DOHH2 (cell line): ENCODE data around the gene PDE7B.

Experiments used
- H3F3A ChIP-seq: fragments of 200-600 bp; sonication (generic), shearing (Covaris generic); 2 replicates; pipeline ENCODE4 v1.6.0; 2016; ENCODE audit warnings: antibody characterized with exemption, mild to moderate bottlenecking; ENCODE audit not compliant: control insufficient read depth, insufficient read depth
- H3K27ac ChIP-seq: fragments of 200-600 bp; sonication (generic); 2 replicates; pipeline ENCODE4 v1.5.1; 2014; ENCODE audit warnings: low read depth, mild to moderate bottlenecking, low read length, moderate library complexity
- H3K27me3 ChIP-seq: fragments of 200-600 bp; sonication (generic); 2 replicates; pipeline ENCODE4 v1.6.1; 2014; ENCODE audit warnings: mild to moderate bottlenecking, low read length, mixed read lengths; ENCODE audit not compliant: control insufficient read depth
- H3K36me3 ChIP-seq: fragments of 200-600 bp; sonication (generic); 2 replicates; pipeline ENCODE4 v1.6.1; 2014; ENCODE audit warnings: mild to moderate bottlenecking, low read length, moderate library complexity, mixed read lengths; ENCODE audit not compliant: control insufficient read depth
- H3K4me1 ChIP-seq: fragments of 200-600 bp; sonication (generic); 2 replicates; pipeline ENCODE4 v1.6.1; 2014; ENCODE audit warnings: mild to moderate bottlenecking, low read length, mixed read lengths; ENCODE audit not compliant: control insufficient read depth
- H3K4me2 ChIP-seq: fragments of 200-600 bp; sonication (generic); 2 replicates; pipeline ENCODE4 v1.6.0; 2014; ENCODE audit warnings: mild to moderate bottlenecking, low read length, moderate library complexity
- H3K4me3 ChIP-seq: fragments of 200-600 bp; sonication (generic); 2 replicates; pipeline ENCODE4 v1.5.1; 2014; ENCODE audit warnings: mild to moderate bottlenecking, low read length, mixed read lengths
- H3K79me2 ChIP-seq: fragments of 200-600 bp; sonication (generic); 2 replicates; pipeline ENCODE4 v1.6.1; 2014; ENCODE audit warnings: mild to moderate bottlenecking, low read length, mixed read lengths; ENCODE audit not compliant: control insufficient read depth
- H3K9me2 ChIP-seq: fragments of 200-600 bp; sonication (generic); replicated peaks from 2 replicates; pipeline ENCODE4 v1.6.1; 2014; ENCODE audit warnings: mild to moderate bottlenecking, low read length, mixed read lengths; ENCODE audit not compliant: control insufficient read depth
- H3K9me3 ChIP-seq: fragments of 200-600 bp; sonication (generic); 2 replicates; pipeline ENCODE4 v1.6.1; 2014; ENCODE audit warnings: antibody characterized with exemption, low read length, mixed read lengths; ENCODE audit not compliant: control insufficient read depth, insufficient read depth
- H4K20me1 ChIP-seq: fragments of 200-600 bp; sonication (generic); 2 replicates; pipeline ENCODE4 v1.6.0; 2014; ENCODE audit warnings: low read depth, mild to moderate bottlenecking, antibody characterized with exemption, low read length, moderate library complexity; ENCODE audit not compliant: control insufficient read depth, insufficient read depth
- CTCF ChIP-seq: fragments of 200-600 bp; sonication (generic); IDR thresholded peaks from one replicate; pipeline ENCODE4 v1.5.1; 2014; ENCODE audit warnings: antibody characterized with exemption, mild to moderate bottlenecking, low read depth, low read length; ENCODE audit not compliant: poor library complexity, severe bottlenecking
- EZH2phosphoT487 ChIP-seq: fragments of 200-600 bp; sonication (generic); IDR thresholded peaks from 2 replicates; pipeline ENCODE4 v1.6.1; 2017; ENCODE audit warnings: borderline replicate concordance, mild to moderate bottlenecking, antibody characterized with exemption, low read length, moderate library complexity, mixed read lengths

Gene PDE7B

GRCh38 chr6:135870722-135871121, 19.2 kb downstream of the PDE7B start:
- Histone ChIP-seq H3K9me2 (no peaks in the 10 kb centered on the region), H3K4me1 (no peaks in the 10 kb centered on the region), H3K36me3 (no peaks in the 10 kb centered on the region), H3F3A (no peaks in the 10 kb centered on the region), H3K9me3 (no peaks in the 10 kb centered on the region), H3K4me3 (no peak overlapping the region), H3K79me2 (no peaks in the 10 kb centered on the region), H3K27ac (no peak overlapping the region), H3K4me2 (no peak overlapping the region), H3K27me3 (0 out of 2 replicates have a peak, but pooled peaks cover 3% of the 10 kb centered on the region), H4K20me1 (no peaks in the 10 kb centered on the region)
- TF ChIP-seq CTCF (no peak), EZH2phosphoT487 (no peak)

DNA sequence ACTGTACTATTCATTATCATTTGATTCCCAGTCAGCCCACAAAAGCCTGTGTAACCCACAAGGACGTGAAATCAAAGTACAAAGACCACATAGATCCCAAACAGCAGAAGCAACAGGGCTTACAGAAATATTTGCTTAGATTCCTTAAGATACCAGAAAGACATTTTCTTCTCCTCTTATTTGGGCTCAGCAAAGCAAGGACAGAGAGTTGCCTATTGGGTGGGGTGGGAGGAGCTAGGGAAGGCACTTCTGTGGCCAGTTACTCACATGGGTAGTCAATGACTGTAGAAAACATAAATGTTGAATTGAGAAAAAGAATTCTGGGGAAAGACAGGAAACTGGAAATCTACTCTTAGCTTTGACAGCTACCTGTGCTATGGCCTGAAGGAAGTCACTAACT, 19.8 kb downstream of the PDE7B start:
- no peaks in the 10 kb centered on the region for H3K79me2 ChIP-seq
- 0 out of 2 replicates have a peak, but pooled peaks cover 3% of the 10 kb centered on the region for H3K27me3 ChIP-seq
- H3K4me2 ChIP-seq = no peak overlapping the region
- H3K4me1 ChIP-seq = no peaks in the 10 kb centered on the region
- no peaks in the 10 kb centered on the region for H3F3A ChIP-seq
- no peaks in the 10 kb centered on the region for H3K9me3 ChIP-seq
- no peak overlapping the region for H3K27ac ChIP-seq
- no peaks in the 10 kb centered on the region for H3K36me3 ChIP-seq
- H3K9me2 ChIP-seq = no peaks in the 10 kb centered on the region
- H4K20me1 ChIP-seq = no peaks in the 10 kb centered on the region
- H3K4me3 ChIP-seq = no peak overlapping the region
- no peak for TF ChIP-seq EZH2phosphoT487

- no peak overlapping the region for H3K4me2 ChIP-seq
- no peaks in the 10 kb centered on the region for H3K36me3 ChIP-seq
- H4K20me1 ChIP-seq = no peaks in the 10 kb centered on the region
- H3F3A ChIP-seq = no peaks in the 10 kb centered on the region
- no peaks in the 10 kb centered on the region for H3K9me3 ChIP-seq
- H3K27me3 ChIP-seq = 0 out of 2 replicates have a peak, but pooled peaks cover 3% of the 10 kb centered on the region
- H3K9me2 ChIP-seq = no peaks in the 10 kb centered on the region
- H3K4me3 ChIP-seq = no peak overlapping the region
- no peak for TF ChIP-seq EZH2phosphoT487
- TF ChIP-seq CTCF = no peak
- H3K79me2 ChIP-seq = no peaks in the 10 kb centered on the region
- no peak overlapping the region for H3K27ac ChIP-seq
- no peaks in the 10 kb centered on the region for H3K4me1 ChIP-seq
These were observed 20.4 kb downstream of the PDE7B start for GRCh38 chr6:135871878-135872277.

- Histone ChIP-seq H3K4me2 (no peak overlapping the region), H3K9me2 (no peaks in the 10 kb centered on the region), H3K27me3 (0 out of 2 replicates have a peak, but pooled peaks cover 3% of the 10 kb centered on the region), H3K4me3 (no peak overlapping the region), H3K4me1 (peaks cover 7% of the 10 kb centered on the region), H3F3A (no peaks in the 10 kb centered on the region; the same call in 1 of the 2 replicates), H3K79me2 (no peaks in the 10 kb centered on the region), H4K20me1 (no peaks in the 10 kb centered on the region), H3K9me3 (no peaks in the 10 kb centered on the region), H3K36me3 (no peaks in the 10 kb centered on the region), H3K27ac (no peak overlapping the region)
- TF ChIP-seq CTCF (no peak), EZH2phosphoT487 (no peak)
These were observed 23.9 kb downstream of the PDE7B start for GRCh38 chr6:135875446-135875845.
